Epidermal melanocyte (primary cell): Measurements from ENCODE around the gene ERMAP.
"Not testable (repeated sequence)": the region's sequence is repeated elsewhere in the genome, so short reads cannot be mapped to it uniquely, and the experiment has no call there.

Experiments used
- DNase-seq: peaks from one replicate; pipeline ENCODE4 v3.0.0; 2011; ENCODE audit warnings: low spot score; ENCODE audit not compliant: insufficient read length

Gene ERMAP

GRCh38 chr1:42873108-42873507 is 56.2 kb downstream of the ERMAP start:
- not testable (repeated sequence) for DNase-seq

- DNase-seq: no peak
These were observed 56.7 kb downstream of the ERMAP start for GRCh38 chr1:42873670-42874069.

- DNase-seq: no peak
These were observed 59.1 kb downstream of the ERMAP start for GRCh38 chr1:42876009-42876408.

- no peak for DNase-seq
These were observed 60.5 kb downstream of the ERMAP start for GRCh38 chr1:42877380-42877779.

- DNase-seq: no peak
These were observed 63.5 kb downstream of the ERMAP start for GRCh38 chr1:42880384-42880783.

GRCh38 chr1:42886046-42886739 is 69.3 kb downstream of the ERMAP start:
- no peak for DNase-seq

GRCh38 chr1:42886800-42887199 is 69.9 kb downstream of the ERMAP start:
- no peak for DNase-seq

GRCh38 chr1:42887366-42887765 is 70.4 kb downstream of the ERMAP start:
- DNase-seq: no peak

- DNase-seq: no peak
These were observed 71.2 kb downstream of the ERMAP start for GRCh38 chr1:42888013-42888633.

GRCh38 chr1:42889264-42889663 is 72.3 kb downstream of the ERMAP start:
- DNase-seq: no peak

- no peak for DNase-seq
These were observed 74.7 kb downstream of the ERMAP start for GRCh38 chr1:42891465-42892138.
